Activated CD4-positive, alpha-beta T cell treated with anti-CD3 and anti-CD28 coated beads for 36 hours (primary cell): ENCODE data around the gene CELA1. TPM values are rescaled to one million over a fixed set of nuclear protein-coding genes. Genes with fewer than 3 reads are reported as not detected.
A peak's percentile ranks its signal among the peaks of the same experiment; 100 is the strongest.

Source experiments
- ATAC-seq: fragments of 200-7000 bp; cut with Tn5 transposase; one replicate; pipeline ENCODE4 v1.10.0; 2021; ENCODE audit warnings: mild to moderate bottlenecking, moderate library complexity
- CTCF ChIA-PET: fragments of 350-600 bp; sonication (Branson Sonifier 250); formaldehyde crosslinking; loops from one replicate; lab custom pipeline; 2021; ENCODE audit warnings: antibody characterized with exemption; lab: Charles Lee
- POLR2A ChIA-PET: fragments of 350-600 bp; sonication (Branson Sonifier 250); formaldehyde crosslinking; loops from one replicate; lab custom pipeline; 2021; ENCODE audit warnings: antibody characterized with exemption, inconsistent platforms; lab: Charles Lee
- DNase-seq: peaks from one replicate; pipeline ENCODE4 v3.0.0-alpha.2; 2020
- H3K27ac Mint-ChIP-seq: one replicate; pipeline ENCODE4 v1.8.0; 2021; ENCODE audit warnings: mixed read lengths
- H3K27me3 Mint-ChIP-seq: one replicate; pipeline ENCODE4 v1.8.0; 2021; ENCODE audit warnings: mixed read lengths
- H3K36me3 Mint-ChIP-seq: one replicate; pipeline ENCODE4 v1.8.0; 2021; ENCODE audit warnings: low read depth, mixed read lengths
- H3K4me1 Mint-ChIP-seq: one replicate; pipeline ENCODE4 v1.8.0; 2021; ENCODE audit warnings: mixed read lengths
- H3K4me3 Mint-ChIP-seq: one replicate; pipeline ENCODE4 v1.8.0; 2021; ENCODE audit warnings: mild to moderate bottlenecking, moderate library complexity, mixed read lengths
- H3K9me3 Mint-ChIP-seq: one replicate; pipeline ENCODE4 v1.8.0; 2021; ENCODE audit warnings: low read depth, mixed read lengths
- intact Hi-C, 2 experiments: fragments of 100-400 bp; cut with DNase I in 1 of 2; cut with micrococcal nuclease in 1 of 2; formaldehyde crosslinking; loops; one replicate each; pipeline versions ENCODE4 v1.14.2 to v1.15.1; 2022 to 2024; cut with DNase I, micrococcal nuclease
- total RNA-seq, 2 experiments: library from RNA; stranded (reverse); gene quantifications; one replicate each; pipeline ENCODE4 v1.2.3, GENCODE V29; 2021

CELA1 gene
- total RNA-seq, 2 experiments from 2014 or later = 0.18 TPM; not detected in 1

DNA sequence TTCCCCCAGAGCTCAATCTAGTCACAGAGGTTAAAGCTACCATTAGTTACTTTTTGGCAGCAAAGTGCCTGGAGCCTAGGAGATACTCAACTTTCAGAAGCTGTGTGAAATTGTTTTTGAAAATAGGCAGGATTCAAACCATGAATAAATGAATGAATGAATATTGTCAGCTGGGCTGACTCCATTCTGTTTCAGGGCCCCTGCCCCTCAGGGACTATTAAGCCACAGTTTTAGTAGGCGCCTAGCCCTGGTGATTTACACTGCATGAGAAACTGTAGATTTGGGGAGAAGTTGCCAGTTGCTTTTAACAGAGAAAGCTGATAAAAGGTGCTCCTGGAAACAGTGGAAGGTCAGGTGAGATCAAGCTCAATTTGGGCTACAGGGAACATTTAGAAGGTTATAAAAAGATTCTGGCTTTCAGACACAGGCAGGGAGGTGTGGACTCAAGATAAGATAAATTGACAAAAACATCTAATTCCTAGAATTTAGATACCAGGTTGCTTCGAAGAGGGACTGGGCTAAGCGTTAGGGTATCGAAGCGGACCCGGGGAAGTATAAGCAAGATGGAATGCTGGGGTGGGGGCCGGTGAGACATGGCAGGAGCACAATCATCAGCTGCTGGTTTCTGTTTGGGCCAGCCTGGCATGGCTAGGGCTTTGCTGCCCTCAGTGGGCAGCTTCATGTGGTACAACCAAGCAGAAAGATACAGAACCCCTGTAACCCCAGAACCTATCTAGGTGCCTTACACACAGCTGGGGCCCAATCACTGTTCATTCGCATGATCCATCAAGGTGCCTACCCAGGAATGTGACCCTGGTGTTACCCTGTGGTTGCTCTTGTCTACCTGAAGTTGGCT lies 14.9 kb upstream of the CELA1 start:
- H3K4me3 Mint-ChIP-seq = no peak overlapping the region
- peaks cover 20% of the 10 kb centered on the region for H3K36me3 Mint-ChIP-seq
- DNase-seq (no peak), ATAC-seq (no peak)
- no peaks in the 10 kb centered on the region for H3K27me3 Mint-ChIP-seq
- ChIA-PET POLR2A (no interaction called here), CTCF (interaction anchor here (0.6 to 1.2 kb wide), 3 partner anchors 20 to 59 kb away, joined by 3 to 4 read pairs (median 4); no protein-coding TSS in a partner anchor)
- no peaks in the 10 kb centered on the region for H3K9me3 Mint-ChIP-seq
- no peak overlapping the region for H3K27ac Mint-ChIP-seq
- intact Hi-C loops = no loop called here
- peaks cover 14% of the 10 kb centered on the region for H3K4me1 Mint-ChIP-seq

DNA sequence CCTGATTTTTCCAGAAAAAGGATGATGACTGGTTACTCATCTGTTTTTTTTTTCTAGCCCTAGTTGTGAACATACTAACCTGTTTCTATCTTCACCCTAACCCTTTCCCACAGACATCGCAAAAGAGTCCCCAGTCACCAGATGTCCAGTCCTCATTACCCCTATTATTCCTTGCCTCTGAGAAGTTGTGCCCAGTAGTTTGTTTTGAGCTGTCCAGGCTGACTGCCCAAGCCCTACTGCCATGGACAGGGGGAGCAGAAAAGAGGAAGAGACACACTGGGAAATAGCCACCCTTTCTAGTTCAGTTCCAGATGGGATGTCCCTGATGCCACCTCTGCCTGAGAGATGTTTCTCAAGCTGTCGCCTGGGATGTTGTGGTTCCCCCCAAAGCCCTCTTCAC lies 13.8 kb upstream of the CELA1 start:
- intact Hi-C loops = no loop called here
- H3K36me3 Mint-ChIP-seq = peaks cover 20% of the 10 kb centered on the region
- no peak overlapping the region for H3K27ac Mint-ChIP-seq
- H3K9me3 Mint-ChIP-seq = no peaks in the 10 kb centered on the region
- H3K27me3 Mint-ChIP-seq = no peaks in the 10 kb centered on the region
- ChIA-PET CTCF (interaction anchor here (0.6 to 1.2 kb wide), 3 partner anchors 16 to 359 kb away, joined by 3 to 4 read pairs (median 3); no protein-coding TSS in a partner anchor), POLR2A (interaction anchor here (0.6 kb wide), 1 partner anchor 55 kb away, joined by 3 read pairs; no protein-coding TSS in a partner anchor)
- ATAC-seq = no peak
- no peak for DNase-seq
- H3K4me1 Mint-ChIP-seq = peaks cover 14% of the 10 kb centered on the region
- H3K4me3 Mint-ChIP-seq = no peak overlapping the region

DNA sequence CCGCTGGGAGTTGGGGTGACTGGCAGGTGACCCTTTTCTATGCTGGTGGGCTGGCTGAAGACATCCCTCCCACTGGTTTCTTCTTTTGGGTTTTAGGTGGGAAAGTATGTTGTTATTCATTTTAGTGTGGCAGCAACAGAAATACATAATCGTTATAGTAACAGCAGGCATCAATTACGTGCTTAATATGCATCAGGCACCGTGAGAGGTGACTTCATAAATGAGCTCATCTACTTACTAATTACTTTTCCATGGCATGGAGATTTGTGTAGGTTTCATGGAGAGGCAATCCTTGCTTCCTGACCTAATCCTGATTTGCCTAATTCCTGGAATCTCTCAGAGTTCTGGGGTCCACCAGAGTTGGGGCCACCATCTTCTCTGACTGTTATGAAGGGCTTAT lies 13.4 kb upstream of the CELA1 start:
- POLR2A ChIA-PET = interaction anchor here (0.6 kb wide), 1 partner anchor 54 kb away, joined by 3 read pairs; no protein-coding TSS in a partner anchor

DNA sequence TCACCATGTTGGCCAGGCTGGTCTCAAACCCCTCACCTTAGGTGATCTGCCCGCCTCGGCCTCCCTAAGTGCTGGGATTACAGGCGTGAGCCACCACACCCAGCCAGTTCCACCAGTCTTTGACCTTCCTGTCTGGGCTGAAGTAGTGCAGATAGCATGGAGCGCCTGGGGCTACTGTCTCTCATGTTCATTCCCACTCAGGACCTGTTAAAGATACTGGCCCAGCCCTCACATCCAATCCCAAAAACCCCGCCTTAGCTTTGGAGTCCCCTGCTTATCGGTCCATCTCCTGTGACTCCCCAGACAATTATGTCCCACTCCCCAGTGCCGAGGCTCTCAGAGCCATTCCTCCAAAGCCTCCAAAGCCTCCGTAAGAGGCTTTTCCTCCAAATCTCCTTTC lies 12.0 kb upstream of the CELA1 start:
- intact Hi-C loops = no loop called here
- CTCF ChIA-PET = no interaction called here
- no peak for DNase-seq
- peak overlapping the region; percentile 26 for H3K27ac Mint-ChIP-seq
- peaks cover 20% of the 10 kb centered on the region for H3K36me3 Mint-ChIP-seq
- H3K4me3 Mint-ChIP-seq = no peak overlapping the region
- POLR2A ChIA-PET = no interaction called here
- no peaks in the 10 kb centered on the region for H3K9me3 Mint-ChIP-seq
- ATAC-seq = no peak
- peaks cover 14% of the 10 kb centered on the region for H3K4me1 Mint-ChIP-seq
- H3K27me3 Mint-ChIP-seq = no peaks in the 10 kb centered on the region

More for the DNA sequence above, 13.4 kb upstream of the CELA1 start:
- Mint-ChIP-seq H3K27me3 (no peaks in the 10 kb centered on the region), H3K27ac (no peak overlapping the region), H3K9me3 (no peaks in the 10 kb centered on the region), H3K4me3 (no peak overlapping the region), H3K4me1 (peaks cover 14% of the 10 kb centered on the region), H3K36me3 (peaks cover 20% of the 10 kb centered on the region)
- ATAC-seq (no peak), DNase-seq (no peak)
- CTCF ChIA-PET = interaction anchor here (1.1 kb wide), 1 partner anchor 17 kb away, joined by 4 read pairs; no protein-coding TSS in a partner anchor
- intact Hi-C loops = no loop called here

DNA sequence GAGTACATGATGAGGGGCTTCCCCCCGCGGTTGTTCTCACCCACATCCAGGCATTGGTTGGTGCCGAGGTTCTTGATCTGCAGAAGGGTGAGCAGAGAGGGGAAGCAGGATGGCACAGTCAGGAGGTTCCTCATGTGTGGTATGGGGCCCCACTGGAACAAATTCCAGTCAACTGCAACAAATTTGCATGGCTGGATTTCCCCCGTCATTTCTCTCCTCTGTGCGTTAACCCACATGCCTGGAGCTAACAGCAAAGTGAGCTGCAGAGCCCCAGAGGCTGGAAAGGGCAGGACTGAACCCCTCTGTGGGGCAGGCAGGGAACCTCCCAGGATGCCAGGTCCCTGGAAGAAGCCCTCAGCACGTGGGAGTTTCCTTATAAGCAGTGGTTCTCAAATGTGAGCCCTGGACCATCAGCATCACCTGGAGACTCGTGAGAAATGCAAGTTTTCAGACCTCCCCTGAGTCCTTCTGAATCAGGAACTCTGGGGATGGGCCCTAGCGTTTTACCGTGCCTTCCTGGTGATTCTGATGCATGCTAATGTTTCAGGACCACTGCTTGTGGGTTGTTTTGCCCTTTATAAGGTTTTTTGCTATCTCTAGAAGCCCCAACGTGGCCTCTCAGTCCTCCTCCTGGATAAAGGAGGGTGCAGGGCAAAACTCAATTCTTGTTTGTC lies 11.0 kb upstream of the CELA1 start:
- POLR2A ChIA-PET = no interaction called here

DNA sequence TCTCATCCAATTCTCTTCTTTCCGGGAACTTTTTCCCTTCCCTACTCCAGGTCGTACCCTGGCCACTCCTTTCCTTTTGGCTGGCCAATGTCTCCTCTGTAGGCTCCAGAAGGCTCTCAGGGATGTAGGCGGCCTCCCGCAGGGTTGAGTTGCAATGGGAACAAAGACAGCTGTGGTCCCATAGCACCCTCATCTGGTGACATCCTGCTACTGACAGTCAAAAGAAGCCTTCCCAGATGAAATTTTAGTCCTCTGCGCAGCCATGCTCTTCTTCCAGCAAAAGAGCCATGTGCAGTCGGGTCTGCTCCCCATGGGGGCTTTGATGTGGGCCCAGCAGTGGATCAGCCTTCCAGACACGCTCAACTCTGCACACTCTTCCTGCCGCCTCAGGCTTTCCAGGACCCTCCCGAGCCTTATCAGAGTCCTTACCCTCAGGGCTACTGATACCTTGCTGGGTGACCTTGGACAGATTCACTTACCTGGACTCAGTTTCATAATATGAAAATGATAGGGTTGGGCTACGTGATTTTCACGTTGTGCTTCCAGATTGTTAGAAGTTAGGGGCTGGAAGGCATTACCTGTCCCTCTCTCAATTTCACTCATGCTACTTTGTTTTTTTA lies 5.5 kb upstream of the CELA1 start:
- intact Hi-C loops = no loop called here
- peaks cover 4% of the 10 kb centered on the region for H3K36me3 Mint-ChIP-seq
- no peak overlapping the region for H3K4me3 Mint-ChIP-seq
- ChIA-PET CTCF (interaction anchor here (0.6 to 3.3 kb wide), 6 partner anchors 11 to 330 kb away, joined by 3 to 25 read pairs (median 3); no protein-coding TSS in a partner anchor), POLR2A (no interaction called here)
- H3K27me3 Mint-ChIP-seq = no peaks in the 10 kb centered on the region
- ATAC-seq (peak; percentile 79), DNase-seq (peak; percentile 68)
- H3K27ac Mint-ChIP-seq = no peak overlapping the region
- no peaks in the 10 kb centered on the region for H3K9me3 Mint-ChIP-seq
- peaks cover under 1% of the 10 kb centered on the region for H3K4me1 Mint-ChIP-seq

More for the DNA sequence above, 11.0 kb upstream of the CELA1 start:
- ATAC-seq (peak; percentile 76), DNase-seq (peak; percentile 61)
- Mint-ChIP-seq H3K4me1 (peaks cover 14% of the 10 kb centered on the region), H3K27me3 (no peaks in the 10 kb centered on the region), H3K9me3 (no peaks in the 10 kb centered on the region), H3K4me3 (no peak overlapping the region), H3K27ac (peak overlapping the region; percentile 7), H3K36me3 (peaks cover 18% of the 10 kb centered on the region)
- CTCF ChIA-PET = interaction anchor here (0.6 to 1.4 kb wide), 3 partner anchors 11 to 128 kb away, joined by 3 to 4 read pairs (median 4); no protein-coding TSS in a partner anchor
- intact Hi-C loops = no loop called here

DNA sequence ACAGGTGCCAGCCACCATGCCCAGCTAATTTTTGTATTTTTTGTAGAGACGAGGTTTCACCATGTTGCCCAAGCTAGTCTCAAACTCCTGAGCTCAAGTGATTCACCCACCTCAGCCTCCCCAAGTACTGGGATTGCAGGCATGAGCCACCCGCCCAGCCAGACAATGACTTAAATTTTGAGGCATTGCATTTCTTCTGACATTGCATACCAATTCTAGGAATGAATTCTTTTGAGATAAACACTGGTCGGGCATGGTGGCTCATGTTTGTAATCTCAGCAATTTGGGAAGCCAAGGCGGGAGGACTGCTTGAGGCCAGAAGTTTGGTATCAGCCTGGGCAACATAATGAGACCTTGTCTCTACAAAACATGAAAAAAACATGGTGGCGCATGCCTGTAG lies 2.5 kb upstream of the CELA1 start:
- intact Hi-C loops = no loop called here
- Mint-ChIP-seq H3K36me3 (no peaks in the 10 kb centered on the region), H3K9me3 (no peaks in the 10 kb centered on the region), H3K4me1 (no peaks in the 10 kb centered on the region), H3K4me3 (no peak overlapping the region), H3K27me3 (no peaks in the 10 kb centered on the region), H3K27ac (no peak overlapping the region)
- CTCF ChIA-PET = interaction anchor here (0.9 to 3.3 kb wide), 3 partner anchors 8 to 39 kb away, joined by 3 to 25 read pairs (median 3); no protein-coding TSS in a partner anchor
- DNase-seq = no peak
- no peak for ATAC-seq
- POLR2A ChIA-PET = no interaction called here

DNA sequence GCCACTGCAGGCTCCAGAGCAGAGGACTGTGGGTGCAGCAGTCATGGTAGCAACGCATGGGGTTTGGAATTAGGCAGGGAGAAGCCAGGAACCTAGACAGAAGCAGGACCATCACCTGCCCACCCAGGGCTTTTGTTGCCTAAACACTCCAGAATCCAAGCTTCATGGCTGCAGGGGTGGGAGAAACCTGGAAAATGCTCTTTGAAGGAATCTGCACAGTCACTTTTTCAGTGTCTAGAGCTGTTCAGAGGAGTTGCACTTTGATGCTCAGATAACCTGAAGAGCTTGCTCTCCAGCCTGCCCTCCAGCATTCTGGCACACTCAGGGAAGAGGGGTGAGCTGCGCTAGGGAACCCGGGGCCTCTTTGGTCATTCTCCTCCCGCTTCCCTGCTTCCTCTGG lies 1.6 kb upstream of the CELA1 start:
- H3K27me3 Mint-ChIP-seq = no peaks in the 10 kb centered on the region
- H3K36me3 Mint-ChIP-seq = no peaks in the 10 kb centered on the region
- ATAC-seq (no peak), DNase-seq (no peak)
- no peak overlapping the region for H3K4me3 Mint-ChIP-seq
- intact Hi-C loops = no loop called here
- peaks cover 4% of the 10 kb centered on the region for H3K4me1 Mint-ChIP-seq
- CTCF ChIA-PET = interaction anchor here (0.6 to 0.7 kb wide), 2 partner anchors 64 to 114 kb away, joined by 4 to 5 read pairs; no protein-coding TSS in a partner anchor
- no peak overlapping the region for H3K27ac Mint-ChIP-seq
- POLR2A ChIA-PET = no interaction called here
- H3K9me3 Mint-ChIP-seq = no peaks in the 10 kb centered on the region

DNA sequence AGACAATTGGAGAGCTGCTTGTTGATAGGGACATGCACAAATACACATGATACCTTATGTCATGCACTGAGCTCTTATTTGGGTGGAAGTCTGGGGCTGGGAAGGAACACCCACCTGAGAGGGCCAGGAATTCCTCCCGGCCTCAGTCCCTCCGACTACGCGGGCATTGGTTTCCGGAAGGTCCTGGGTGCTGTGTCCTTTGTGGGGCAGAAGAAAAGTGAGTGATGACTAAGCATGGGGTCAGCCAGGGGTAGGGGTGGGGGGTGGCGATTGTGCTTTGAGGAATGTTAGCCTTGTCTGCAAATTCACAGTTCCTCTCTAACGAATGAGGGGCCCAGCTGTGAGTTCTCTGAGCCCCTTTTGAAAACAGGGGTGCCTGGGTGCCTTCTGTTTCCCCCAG lies 798 bp downstream of the CELA1 start:
- no peak overlapping the region for H3K27ac Mint-ChIP-seq
- DNase-seq (no peak), ATAC-seq (no peak)
- no peak overlapping the region for H3K4me3 Mint-ChIP-seq
- peaks cover 21% of the 10 kb centered on the region for H3K4me1 Mint-ChIP-seq
- no peaks in the 10 kb centered on the region for H3K27me3 Mint-ChIP-seq
- intact Hi-C loops = no loop called here
- CTCF ChIA-PET = interaction anchor here (0.5 to 1.4 kb wide), 6 partner anchors 8 to 876 kb away, joined by 3 to 4 read pairs (median 3); partner anchors contain the start of gene SMAGP
- no peaks in the 10 kb centered on the region for H3K36me3 Mint-ChIP-seq
- no peaks in the 10 kb centered on the region for H3K9me3 Mint-ChIP-seq
- POLR2A ChIA-PET = no interaction called here

DNA sequence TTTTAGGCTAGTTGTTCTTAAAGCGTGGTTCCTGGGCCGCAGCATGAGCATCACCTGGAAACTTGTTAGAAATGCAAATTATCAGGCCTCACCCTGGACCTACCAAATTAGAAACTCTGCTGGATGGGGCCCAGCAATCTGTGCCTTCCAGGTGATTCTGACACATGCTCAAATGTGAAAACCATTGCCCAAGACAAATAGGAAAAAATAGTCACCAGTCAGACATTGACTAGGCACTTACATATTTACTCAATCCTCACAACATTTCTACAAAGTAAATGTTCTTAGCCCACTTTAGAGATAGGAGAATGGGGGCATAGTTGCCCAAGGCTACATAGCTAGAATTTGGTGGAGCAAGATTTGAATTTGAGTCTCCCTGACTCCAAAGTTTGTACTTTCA lies 3.3 kb downstream of the CELA1 start:
- ATAC-seq (peak; percentile 49), DNase-seq (no peak)
- Mint-ChIP-seq H3K4me1 (peaks cover 21% of the 10 kb centered on the region), H3K27ac (no peak overlapping the region), H3K9me3 (no peaks in the 10 kb centered on the region), H3K36me3 (no peaks in the 10 kb centered on the region), H3K4me3 (no peak overlapping the region), H3K27me3 (no peaks in the 10 kb centered on the region)
- intact Hi-C loops = loop anchor here in 1 of 2 experiments (5.0 kb wide), 1 partner anchor 576 kb away; no protein-coding TSS in a partner anchor
- CTCF ChIA-PET = interaction anchor here (1.0 to 7.2 kb wide), 5 partner anchors 11 to 290 kb away, joined by 3 to 71 read pairs (median 4); partner anchors contain the start of gene SMAGP
- POLR2A ChIA-PET = no interaction called here
